Vagina (tissue), 2 donors: ENCODE data around the gene C1orf116. TPM values are rescaled to one million over a fixed set of nuclear protein-coding genes. Genes with fewer than 3 reads are reported as not detected.

Experiments used
- DNase-seq, 2 donors: peaks; one replicate each; pipeline ENCODE4 v3.0.0-alpha.2; 2017; ENCODE audit errors: extremely low spot score in 2 of 2
- H3K27ac ChIP-seq: fragments of 200-600 bp; sonication (generic); one replicate; pipeline ENCODE4 v1.5.1; 2019
- H3K27me3 ChIP-seq: fragments of 200-600 bp; sonication (generic); one replicate; pipeline ENCODE4 v1.5.1; 2019
- H3K36me3 ChIP-seq, 2 donors: fragments of 200-600 bp; sonication (generic); one replicate each; pipeline ENCODE4 v1.5.1; 2017 to 2019
- H3K4me1 ChIP-seq: fragments of 200-600 bp; sonication (generic); one replicate; pipeline ENCODE4 v1.5.1; 2019
- H3K4me3 ChIP-seq, 2 donors: fragments of 200-600 bp; sonication (generic); 1 replicate in 1 of 2; 2 replicates in 1 of 2; pipeline ENCODE4 v1.5.1; 2016 to 2019
- H3K9me3 ChIP-seq: fragments of 200-600 bp; sonication (generic); one replicate; pipeline ENCODE4 v1.5.1; 2019
- POLR2A ChIP-seq, 2 donors: fragments of 450-650 bp; IDR thresholded peaks; one replicate each; pipeline ENCODE4 v1.6.1; 2017; ENCODE audit warnings: antibody characterized with exemption in 2 of 2, mild to moderate bottlenecking in 2 of 2, moderate library complexity in 2 of 2
- POLR2AphosphoS5 ChIP-seq, 2 donors: sonication (generic); formaldehyde crosslinking; IDR thresholded peaks; one replicate each; pipeline ENCODE4 v1.9.0; 2017; ENCODE audit warnings: antibody characterized with exemption in 2 of 2, mild to moderate bottlenecking in 2 of 2, low read depth in 1 of 2; ENCODE audit not compliant: insufficient read depth in 1 of 2
- intact Hi-C: fragments of 100-400 bp; cut with DNase I; formaldehyde crosslinking; loops from one replicate; pipeline ENCODE4 v1.15.1; 2023
- total RNA-seq: library from RNA; depleted of rRNA; stranded (reverse); fragments of >200 nt; gene quantifications from one replicate; pipeline ENCODE4 v1.2.3, GENCODE V29; 2016
- TF ChIP-seq, protein P1 (sequence below), 3 experiments: fragments of 450-650 bp in 2 of 3; fragments of 200-600 bp in 1 of 3; sonication (generic) in 1 of 3; IDR thresholded peaks; one replicate each; pipeline ENCODE4 v1.5.1; 2017 to 2019; ENCODE audit warnings: antibody characterized with exemption in 3 of 3, mild to moderate bottlenecking in 2 of 3, moderate library complexity in 2 of 3

Gene C1orf116
- total RNA-seq, 1 donor from 2014 or later, result 11.8 TPM

- H3K4me1 ChIP-seq, result no peaks in the 10 kb centered on the region
- no peak for TF ChIP-seq POLR2AphosphoS5 (IDR thresholded peaks at IDR 0.05; ENCODE audit: insufficient read depth in 1 of 2, low read depth in 1 of 2)
- TF ChIP-seq POLR2A (IDR thresholded peaks at IDR 0.05), result no peak
- TF ChIP-seq, protein P1, sequence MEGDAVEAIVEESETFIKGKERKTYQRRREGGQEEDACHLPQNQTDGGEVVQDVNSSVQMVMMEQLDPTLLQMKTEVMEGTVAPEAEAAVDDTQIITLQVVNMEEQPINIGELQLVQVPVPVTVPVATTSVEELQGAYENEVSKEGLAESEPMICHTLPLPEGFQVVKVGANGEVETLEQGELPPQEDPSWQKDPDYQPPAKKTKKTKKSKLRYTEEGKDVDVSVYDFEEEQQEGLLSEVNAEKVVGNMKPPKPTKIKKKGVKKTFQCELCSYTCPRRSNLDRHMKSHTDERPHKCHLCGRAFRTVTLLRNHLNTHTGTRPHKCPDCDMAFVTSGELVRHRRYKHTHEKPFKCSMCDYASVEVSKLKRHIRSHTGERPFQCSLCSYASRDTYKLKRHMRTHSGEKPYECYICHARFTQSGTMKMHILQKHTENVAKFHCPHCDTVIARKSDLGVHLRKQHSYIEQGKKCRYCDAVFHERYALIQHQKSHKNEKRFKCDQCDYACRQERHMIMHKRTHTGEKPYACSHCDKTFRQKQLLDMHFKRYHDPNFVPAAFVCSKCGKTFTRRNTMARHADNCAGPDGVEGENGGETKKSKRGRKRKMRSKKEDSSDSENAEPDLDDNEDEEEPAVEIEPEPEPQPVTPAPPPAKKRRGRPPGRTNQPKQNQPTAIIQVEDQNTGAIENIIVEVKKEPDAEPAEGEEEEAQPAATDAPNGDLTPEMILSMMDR (IDR thresholded peaks at IDR 0.05), result no peak
- H3K36me3 ChIP-seq, result no peaks in the 10 kb centered on the region
- H3K9me3 ChIP-seq, result no peaks in the 10 kb centered on the region
- H3K27ac ChIP-seq, result no peak overlapping the region
- no peak overlapping the region for H3K4me3 ChIP-seq
- intact Hi-C loops, result no loop called here
- DNase-seq, result peak in 1 of 2 donors; percentile 13
- no peaks in the 10 kb centered on the region for H3K27me3 ChIP-seq
Measured at GRCh38 chr1:206992790-206993189, 39.8 kb downstream of the C1orf116 start.

GRCh38 chr1:206987873-206988272, 44.7 kb downstream of the C1orf116 start:
- Histone ChIP-seq H3K9me3 (no peaks in the 10 kb centered on the region), H3K36me3 (no peaks in the 10 kb centered on the region), H3K4me3 (no peak overlapping the region), H3K4me1 (no peaks in the 10 kb centered on the region), H3K27me3 (no peaks in the 10 kb centered on the region), H3K27ac (no peak overlapping the region)
- no peak for DNase-seq
- TF ChIP-seq POLR2AphosphoS5 (IDR thresholded peaks at IDR 0.05; ENCODE audit: insufficient read depth in 1 of 2, low read depth in 1 of 2) (no peak), POLR2A (IDR thresholded peaks at IDR 0.05) (no peak)
- TF ChIP-seq, protein P1 (IDR thresholded peaks at IDR 0.05), result no peak
- intact Hi-C loops, result no loop called here

- Histone ChIP-seq H3K36me3 (no peaks in the 10 kb centered on the region), H3K4me3 (no peak overlapping the region), H3K4me1 (no peaks in the 10 kb centered on the region), H3K9me3 (no peaks in the 10 kb centered on the region), H3K27me3 (no peaks in the 10 kb centered on the region), H3K27ac (no peak overlapping the region)
- peak in 1 of 2 donors; percentile 32 for DNase-seq
- TF ChIP-seq POLR2AphosphoS5 (IDR thresholded peaks at IDR 0.05; ENCODE audit: insufficient read depth in 1 of 2, low read depth in 1 of 2) (no peak), POLR2A (IDR thresholded peaks at IDR 0.05) (no peak)
- TF ChIP-seq, protein P1 (IDR thresholded peaks at IDR 0.05), result no peak
- intact Hi-C loops, result no loop called here
Measured at GRCh38 chr1:206986885-206987284, 45.7 kb downstream of the C1orf116 start.

GRCh38 chr1:206986402-206986801, 46.2 kb downstream of the C1orf116 start:
- no peaks in the 10 kb centered on the region for H3K36me3 ChIP-seq
- TF ChIP-seq, protein P1 (IDR thresholded peaks at IDR 0.05), result no peak
- TF ChIP-seq POLR2AphosphoS5 (IDR thresholded peaks at IDR 0.05; ENCODE audit: insufficient read depth in 1 of 2, low read depth in 1 of 2) (no peak), POLR2A (IDR thresholded peaks at IDR 0.05) (no peak)
- DNase-seq, result peak in 1 of 2 donors; percentile 78
- H3K4me3 ChIP-seq, result no peak overlapping the region
- intact Hi-C loops, result no loop called here
- H3K27ac ChIP-seq, result no peak overlapping the region
- no peaks in the 10 kb centered on the region for H3K9me3 ChIP-seq
- no peaks in the 10 kb centered on the region for H3K27me3 ChIP-seq
- no peaks in the 10 kb centered on the region for H3K4me1 ChIP-seq

DNA sequence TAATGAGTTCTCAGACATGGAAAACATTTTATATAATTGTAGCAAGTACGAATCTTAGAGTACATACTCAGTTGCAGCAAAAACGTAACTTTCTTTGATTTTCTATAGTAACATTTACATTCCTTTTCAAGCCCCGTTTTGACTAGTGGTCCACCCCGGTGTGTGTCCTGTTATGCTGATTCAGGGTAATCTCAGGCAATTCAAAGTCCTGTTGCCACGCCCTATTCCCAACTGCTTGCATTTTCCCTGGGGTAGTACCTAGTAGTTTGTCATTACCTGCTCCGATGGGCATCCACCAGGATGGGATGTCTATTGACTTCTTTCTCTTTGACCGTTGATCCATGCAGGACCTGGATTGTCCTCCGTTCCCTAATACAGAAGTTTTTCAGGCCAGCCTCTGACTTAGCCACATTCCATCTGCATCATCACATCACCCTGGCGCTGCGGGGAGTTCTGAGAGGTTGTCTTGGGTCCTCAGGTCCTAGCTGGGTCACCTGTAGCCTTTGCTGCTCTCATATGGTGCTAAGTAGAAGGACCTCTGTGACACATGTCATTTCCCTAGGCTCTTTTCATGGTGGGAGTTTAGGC, 47.3 kb downstream of the C1orf116 start:
- H3K27ac ChIP-seq, result no peak overlapping the region
- H3K9me3 ChIP-seq, result no peaks in the 10 kb centered on the region
- peak in 1 of 2 donors; percentile 74 for DNase-seq
- H3K27me3 ChIP-seq, result no peaks in the 10 kb centered on the region
- no peak overlapping the region for H3K4me3 ChIP-seq
- intact Hi-C loops, result no loop called here
- no peaks in the 10 kb centered on the region for H3K4me1 ChIP-seq
- no peaks in the 10 kb centered on the region for H3K36me3 ChIP-seq
- TF ChIP-seq POLR2A (IDR thresholded peaks at IDR 0.05) (no peak), POLR2AphosphoS5 (IDR thresholded peaks at IDR 0.05; ENCODE audit: insufficient read depth in 1 of 2, low read depth in 1 of 2) (no peak)
- TF ChIP-seq, protein P1 (IDR thresholded peaks at IDR 0.05), result no peak
